Dermis microvascular lymphatic vessel endothelial cell (primary cell): ENCODE data around the gene ACSL6. TPM values are rescaled to one million over a fixed set of nuclear protein-coding genes. Genes with fewer than 3 reads are reported as not detected.

ENCODE experiments used
- DNase-seq, 2 donors: peaks; one replicate each; pipeline versions ENCODE4 v3.0.0 to v3.0.0-alpha.2; 2010; ENCODE audit warnings: low read depth in 2 of 2
- total RNA-seq: library from RNA; depleted of rRNA; stranded (reverse); fragments of >200 nt; gene quantifications from 2 replicates; pipeline ENCODE4 v1.2.1, GENCODE V29; 2014

ACSL6 gene
- total RNA-seq, 1 donor from 2014 or later, result 0.77 TPM

DNA sequence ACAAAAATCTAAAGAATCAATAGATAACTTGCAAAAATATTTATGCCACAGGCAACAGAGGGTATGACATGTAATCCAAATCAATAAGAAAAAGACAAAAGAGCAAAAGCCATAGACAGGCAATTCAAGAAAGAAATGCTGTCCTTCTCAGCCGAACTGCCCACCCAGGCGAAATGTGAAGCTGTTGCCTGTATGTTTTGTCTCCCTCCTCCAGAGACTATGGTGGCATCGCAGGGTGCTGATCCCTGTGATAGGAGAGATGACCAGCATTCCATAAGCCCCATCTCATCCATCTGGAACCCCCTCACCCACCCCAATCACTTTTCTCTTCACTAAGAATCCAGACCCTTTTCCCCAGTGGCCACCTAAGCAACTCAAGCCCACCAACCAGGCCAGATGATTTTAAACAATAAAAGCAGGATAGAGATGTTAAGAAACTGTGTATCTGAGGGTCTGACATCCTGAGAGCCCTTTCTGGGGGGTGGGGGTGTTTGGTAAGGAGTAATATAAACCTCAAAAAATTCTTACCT lies 5.3 kb upstream of the ACSL6 start:
- DNase-seq, result no peak

DNA sequence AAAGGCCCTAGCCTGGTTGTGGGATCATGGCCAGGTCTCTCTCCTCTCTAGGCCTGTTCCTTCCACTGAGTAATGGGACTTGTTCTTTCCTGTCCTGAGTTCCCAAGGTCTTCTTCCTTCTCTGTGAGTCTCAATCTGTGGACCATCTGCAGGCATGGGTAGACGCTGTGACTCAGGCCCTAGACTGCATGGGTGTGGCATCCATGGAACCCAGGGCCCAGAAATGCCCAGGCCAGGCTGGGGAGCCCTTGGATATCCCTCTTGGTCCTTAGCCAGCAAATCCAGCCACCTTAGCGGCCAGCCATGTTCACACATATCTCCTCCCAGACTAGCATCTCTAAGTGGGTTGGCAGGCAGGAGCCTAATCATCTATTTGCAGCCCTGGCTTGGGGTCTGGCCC lies 2.3 kb upstream of the ACSL6 start:
- DNase-seq, result no peak

DNA sequence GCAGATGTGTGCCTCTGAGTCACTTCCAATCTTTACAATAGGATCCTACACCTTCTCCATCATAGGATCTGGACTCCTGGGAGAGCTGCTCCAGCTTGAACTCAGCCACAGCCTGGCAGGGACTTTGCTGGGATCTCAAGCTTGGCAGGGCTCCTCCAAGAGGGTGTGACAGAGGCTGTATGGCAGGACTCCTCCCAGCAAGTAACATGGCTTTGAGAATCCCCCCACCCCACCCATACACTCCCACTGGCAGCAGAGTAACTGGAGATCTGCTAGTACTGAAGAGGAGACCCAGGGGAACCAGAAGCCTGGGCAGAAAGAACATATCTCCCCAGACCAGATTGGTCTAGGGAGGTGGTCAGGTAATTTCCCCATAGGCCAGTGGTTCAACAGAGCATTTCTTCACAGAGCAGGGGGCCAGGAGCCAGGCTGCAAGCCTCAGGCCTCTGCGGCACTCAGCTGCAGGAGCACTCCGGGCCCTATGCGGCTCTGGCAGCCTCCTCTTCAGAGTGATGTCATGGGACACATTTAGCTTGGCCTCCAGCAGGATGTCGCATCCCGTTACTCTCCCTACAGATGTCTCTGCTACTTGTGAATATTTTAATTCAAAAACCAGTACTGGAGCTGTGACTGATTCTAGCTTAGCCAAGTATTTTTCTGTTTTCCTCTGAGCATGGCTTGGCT lies 1.7 kb upstream of the ACSL6 start:
- no peak for DNase-seq

DNA sequence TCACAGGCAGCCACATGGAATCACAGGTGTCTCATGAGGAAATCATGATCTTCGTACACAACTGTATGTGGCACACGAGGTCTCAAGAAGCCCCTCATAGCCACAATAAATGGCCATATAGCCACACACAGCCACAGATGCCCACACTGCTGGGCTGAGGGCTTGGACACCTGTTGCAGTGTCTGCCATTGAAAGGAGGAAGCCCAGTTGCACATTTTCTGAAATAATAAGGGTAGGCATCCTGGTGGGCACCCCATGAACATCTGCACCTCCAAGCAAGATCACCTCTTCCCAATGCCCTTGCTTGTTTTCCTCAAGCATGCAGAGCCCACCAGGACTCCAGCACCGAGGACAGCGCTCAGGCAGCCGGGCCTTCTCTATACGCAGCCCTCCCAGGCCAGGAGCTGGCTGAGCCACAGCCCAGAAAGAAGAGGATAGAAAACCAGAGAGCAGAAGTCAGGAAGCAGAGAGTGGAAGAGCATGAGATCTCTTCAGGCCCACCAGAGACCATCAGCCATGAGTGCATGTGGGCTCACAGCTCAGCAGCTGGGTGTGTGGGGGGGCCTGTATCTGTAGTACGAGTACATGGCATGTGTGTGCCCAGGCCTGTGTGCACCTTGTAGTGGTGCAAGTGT lies 1.0 kb upstream of the ACSL6 start:
- peak; percentile 36 to 75 for DNase-seq

DNA sequence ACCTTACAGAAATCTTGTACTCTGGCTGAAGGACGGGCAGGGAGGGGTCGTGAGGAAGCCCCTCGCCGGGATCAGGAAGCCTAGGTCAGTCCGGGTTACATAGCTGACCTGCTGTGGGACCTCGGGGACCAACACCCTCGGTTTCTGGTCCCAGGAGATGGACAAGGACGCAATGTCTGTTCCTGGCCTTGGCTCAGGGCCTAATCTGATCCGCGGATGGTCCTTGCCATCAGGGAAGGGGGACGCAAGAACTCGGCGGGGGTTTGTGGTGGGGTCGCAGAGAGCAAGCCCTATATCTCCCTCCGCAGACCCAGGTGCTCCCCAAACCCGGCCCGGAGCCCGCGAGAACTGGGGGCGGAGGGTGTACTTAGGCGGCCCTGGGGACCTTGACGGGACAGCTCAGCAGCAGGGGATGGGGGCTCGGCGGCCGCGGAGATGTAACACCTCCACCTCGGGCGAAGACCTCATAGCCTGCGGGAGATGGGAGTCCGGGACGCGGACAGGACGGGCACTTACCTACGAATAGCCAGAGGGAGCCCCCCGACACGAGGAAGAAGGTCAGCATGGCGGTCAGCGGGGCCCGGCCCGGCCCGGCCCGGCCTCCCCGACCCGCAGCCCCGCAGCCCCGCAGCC lies 353 bp downstream of the ACSL6 start:
- no peak for DNase-seq

DNA sequence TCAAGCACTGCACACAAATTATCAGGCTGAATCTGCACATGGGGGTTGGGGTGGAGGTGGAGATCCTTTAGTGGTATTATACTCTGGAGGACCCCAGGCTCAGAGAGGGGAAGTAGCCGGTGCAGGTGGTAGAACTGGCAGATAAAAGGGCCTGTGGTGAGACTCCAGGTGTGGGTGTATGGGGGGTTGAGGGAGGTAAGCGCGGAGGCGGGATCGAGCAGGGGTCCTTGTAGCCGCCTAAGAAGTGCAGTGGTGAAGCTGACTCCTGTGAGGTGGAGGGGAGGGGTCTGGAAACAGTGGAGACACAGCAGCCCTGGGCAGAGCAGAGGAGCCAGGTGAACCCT lies 841 bp downstream of the ACSL6 start:
- no peak for DNase-seq

DNA sequence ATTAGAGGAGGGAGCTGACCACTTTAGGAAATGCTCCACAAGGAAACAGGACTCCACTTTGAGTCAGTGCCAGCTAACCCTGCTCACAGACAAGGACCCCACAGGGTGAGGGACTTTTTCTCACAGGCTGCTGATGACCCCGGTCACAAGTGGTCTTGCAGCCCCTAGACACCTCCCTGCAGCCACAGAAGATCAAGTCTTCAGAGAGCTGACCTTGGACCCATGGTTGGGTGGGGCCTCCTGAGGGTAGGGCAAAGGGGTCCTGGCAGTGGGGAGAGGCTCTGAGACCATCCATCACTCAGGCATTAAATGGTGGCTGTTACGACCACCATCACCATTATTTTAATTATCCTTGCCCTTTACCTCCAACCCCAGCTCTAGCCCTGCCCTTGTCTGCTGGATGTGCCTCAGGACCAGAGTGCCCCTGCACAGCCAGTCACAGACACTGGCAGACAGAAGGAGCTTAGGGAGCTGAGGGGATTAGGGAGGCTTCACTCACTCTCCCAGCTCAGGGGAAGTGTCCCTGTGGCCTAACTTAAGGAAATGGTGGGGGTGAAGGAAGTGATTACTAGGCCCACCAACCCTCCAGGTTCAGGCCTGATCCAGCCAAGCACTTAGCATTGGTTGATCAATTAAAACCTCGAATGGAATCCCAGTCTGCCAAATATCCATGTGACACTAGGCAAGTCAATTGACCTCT lies 1.6 kb downstream of the ACSL6 start:
- no peak for DNase-seq

DNA sequence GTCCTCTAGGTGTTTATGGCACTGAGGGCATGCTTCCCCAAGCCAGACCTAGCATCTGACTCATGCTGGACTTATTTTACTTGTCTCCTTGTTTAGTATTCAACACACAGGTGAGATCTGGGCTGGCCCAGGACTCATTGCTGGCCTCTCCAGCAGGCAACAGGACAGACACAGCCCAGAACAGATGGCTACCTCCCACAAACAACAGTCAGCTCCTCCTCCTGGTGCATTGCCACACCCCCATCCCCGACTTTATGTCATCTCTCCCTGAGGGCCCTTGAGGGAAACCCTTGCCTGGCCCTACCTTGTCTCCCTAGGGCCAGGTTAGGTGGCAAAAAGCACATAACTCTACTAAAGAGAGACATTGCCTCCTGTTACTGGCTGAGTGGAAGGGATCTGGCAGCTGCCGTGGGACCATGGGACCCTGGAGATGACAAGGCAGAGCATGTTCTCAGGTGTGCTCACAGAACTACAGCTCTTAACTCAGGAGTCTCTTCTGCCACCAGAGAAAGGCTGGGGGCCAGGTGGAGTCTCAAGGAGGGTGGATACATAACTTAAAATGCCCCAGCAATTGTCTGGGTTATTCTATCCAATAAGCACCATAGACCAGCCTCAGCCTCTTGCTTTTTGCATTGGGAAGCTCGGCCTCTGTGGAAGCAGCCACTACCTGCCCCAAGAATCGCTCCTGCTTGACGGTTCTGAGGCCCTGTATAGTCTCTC lies 2.3 kb downstream of the ACSL6 start:
- DNase-seq, result no peak

DNA sequence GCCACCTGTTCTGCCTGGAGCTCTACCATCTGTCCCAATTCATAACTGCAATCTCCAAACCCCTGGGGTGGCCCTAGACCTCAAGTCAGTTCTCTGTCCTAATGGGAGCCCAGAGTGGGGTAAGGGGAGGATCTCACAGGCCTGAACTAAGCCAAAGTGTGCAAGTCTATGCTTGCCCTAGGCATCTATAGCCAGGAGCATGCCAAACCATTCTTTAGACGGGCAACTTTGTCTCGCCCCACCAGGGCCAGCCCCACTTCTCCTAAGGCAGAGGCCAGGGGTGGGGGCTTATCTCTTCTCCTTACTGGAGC lies 3.3 kb downstream of the ACSL6 start:
- DNase-seq, result no peak

DNA sequence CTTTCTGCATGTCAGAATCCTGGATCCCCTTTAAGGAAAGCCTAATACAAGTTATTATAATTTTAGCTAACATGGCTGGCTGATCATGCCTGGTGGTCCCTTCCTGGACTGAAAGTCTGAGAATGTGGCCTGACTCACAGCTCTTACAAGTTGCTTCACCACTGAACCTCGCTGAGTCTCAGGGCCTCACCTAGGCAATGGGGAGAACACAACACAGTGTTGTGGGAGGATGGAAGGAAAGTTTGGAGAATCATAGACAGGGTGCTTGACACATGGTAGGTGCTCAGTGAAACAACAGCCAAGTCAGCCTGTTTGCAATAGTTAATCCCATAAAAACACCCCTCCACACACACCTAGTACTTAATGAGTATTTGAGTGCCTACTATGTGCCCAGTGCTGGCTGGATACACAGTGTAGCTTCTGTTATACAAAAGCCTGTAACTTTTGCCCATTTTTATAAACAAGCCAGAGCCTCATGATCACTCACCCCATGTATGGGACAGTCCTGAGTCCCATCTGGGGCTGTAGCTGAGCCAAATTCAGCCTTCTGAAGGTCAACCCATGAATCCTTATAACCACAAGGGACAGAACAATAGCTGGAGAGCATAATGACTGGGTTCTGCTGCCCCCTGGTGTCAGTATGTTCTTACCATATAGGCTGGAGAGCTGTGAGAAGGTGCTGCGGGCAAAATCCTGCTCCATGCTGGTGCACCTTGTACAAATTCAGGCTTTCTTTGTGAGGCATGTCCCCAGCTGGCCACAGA lies 3.9 kb downstream of the ACSL6 start:
- peak; percentile 70 to 86 for DNase-seq

DNA sequence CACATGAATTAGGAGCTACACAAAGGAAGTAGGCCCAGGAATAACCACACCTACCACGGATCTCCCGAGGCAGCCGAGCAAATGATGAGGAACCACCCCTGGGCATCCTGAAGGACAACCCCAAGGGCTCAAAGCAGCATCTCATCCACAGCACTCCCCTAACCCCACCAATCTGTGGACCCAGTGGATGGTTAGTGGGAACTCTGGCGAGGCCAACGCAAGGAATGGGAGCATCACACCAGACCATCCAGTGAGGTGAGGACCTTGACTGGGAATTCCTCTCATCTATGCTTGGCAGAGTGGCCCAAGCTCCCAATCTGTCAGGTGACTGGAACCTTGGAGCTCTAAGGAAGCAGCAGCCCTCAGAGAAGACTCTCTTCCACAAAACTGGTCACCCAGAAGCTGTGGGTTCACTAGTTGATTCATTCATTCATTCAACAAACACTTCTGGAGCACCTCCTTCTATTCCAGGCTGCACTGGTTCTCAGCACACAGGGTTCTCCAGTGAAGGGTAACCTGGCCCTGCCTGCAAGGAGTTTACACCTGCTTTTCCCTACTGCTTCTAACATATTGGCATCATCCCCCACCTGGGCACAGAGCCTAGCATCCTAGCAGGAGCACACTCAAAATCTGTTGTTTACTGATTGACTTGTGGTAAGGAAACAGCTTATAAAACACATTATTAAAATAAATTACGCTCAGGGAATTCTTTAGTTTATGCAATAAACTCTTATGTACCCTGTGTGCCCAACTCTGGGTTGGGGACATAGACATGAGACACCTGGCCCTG lies 4.9 kb downstream of the ACSL6 start:
- DNase-seq, result no peak

DNA sequence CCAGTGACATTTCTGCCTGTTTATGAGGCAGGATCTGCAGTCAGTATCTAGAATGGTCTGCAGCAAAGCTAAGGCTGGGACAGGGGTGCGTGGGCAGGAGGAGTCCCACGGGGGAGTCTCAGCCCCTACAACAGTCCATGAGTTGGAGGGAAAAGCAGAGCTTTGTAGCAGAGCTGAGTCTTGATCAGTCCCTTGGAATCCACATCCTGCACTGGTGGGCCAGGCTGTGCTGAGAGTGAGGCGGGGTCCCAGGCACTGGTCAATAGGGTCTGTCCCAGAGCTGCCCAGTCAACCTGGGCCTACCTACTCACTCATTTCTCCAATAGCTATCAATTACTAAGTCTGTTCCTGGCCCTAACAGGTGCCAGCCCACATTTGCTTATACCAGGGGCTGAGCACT lies 5.9 kb downstream of the ACSL6 start:
- DNase-seq, result no peak

DNA sequence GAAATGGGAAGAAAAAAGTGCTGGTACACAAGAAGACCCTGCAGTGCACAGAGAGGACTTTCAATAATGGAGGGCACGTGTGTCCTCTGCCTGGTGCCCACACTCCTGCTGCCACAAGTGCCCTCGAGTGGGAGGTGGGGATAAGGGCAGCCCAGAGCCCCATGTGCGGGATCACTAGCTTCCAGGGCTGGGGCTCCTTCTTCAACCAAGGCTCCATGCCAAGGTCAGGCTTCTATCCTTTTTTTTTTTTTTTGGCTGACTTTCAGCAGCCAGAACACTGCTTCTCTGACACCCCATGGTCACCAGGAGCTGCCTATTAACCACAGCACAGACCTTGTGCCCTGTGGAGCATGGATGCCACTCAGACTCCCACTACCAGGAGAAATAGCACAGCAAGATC lies 7.5 kb downstream of the ACSL6 start:
- no peak for DNase-seq

DNA sequence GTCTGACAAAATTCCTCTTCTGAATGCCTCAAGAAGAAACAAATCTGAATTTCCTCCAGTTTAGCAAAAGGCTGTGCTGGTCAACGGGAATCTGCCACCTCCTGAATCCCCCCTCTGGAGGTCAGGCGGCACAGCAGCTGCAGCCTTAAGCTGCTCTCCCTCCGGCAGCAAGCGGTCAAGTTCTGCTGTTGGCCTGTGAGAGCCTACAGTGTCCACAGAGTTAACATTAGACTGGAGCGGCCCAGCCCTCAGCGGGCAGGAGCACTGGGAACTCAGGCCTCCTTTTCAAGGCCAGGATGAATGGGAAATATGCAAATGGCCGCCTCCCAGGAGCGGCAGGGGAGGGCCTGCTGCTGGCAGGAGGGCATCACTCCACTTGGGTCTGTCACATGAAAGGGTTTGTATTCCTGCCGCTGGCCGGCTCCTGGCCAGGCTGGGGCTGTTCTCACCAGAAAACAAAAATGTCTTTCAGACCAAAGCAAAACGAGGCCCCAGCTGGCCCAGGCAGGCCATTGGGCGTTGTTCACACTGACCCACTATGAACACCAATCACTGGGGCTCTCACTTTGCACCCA lies 8.2 kb downstream of the ACSL6 start:
- no peak for DNase-seq

DNA sequence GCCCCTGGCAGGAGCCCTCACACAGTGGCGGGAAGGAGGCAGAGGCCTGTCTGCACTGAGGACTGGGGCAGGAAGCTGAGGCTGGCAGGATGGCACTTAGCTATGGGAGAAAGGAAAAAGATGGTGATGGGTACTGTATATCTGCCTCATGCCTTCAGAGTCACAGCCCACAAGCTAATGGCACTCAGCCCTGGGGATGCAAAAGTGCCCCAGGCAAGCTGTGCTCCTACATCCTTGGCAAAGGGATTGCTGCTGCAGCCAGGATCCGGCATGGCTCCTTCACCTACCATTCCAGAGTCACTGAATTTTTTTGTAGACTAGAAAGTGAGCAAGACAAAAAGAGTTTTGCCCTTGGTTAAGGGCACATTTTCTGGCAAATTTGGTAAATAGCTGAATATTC lies 8.7 kb downstream of the ACSL6 start:
- DNase-seq, result no peak

DNA sequence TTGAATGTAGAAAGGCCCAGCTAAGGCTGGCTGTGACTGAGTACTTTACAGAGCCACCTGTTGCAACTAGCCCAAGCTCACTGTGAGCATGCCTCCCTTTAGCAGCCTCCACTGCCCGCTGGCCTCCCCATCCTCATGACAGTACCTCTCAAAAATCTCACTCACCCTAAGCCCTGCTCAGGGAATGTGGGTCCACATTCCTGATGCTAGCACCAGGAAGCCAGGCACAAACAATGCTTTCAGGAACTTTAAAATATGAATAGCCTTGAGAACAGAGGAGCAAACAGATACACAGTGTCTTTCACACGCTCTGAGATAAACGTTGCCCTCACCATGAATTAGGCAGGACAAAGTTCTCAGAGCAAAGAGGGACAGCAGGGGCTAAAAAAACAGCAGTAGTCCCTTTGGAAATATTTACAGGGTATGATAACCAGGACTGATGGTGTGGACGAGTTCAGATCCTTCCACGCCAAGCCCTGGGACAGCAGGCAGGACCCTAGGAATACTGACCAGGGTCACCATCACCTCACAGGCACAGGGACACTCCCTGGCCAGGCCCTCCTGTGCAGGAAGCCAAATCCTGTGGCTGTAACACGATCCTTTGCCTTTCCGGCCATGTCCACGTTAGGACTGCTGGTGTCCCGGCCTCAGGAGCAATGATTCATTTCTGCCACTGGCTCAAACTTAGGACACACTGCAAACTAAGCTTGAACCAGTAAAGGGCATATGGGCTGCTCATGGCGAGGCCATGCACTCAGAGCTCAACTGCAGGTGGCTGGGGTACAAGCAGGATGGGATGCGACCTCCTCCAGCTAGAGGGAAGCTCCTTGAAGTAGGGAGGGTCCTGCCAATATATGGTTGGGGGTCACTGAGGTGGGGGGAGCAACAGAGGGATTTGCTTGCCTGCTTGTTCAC lies 9.6 kb downstream of the ACSL6 start:
- DNase-seq, result peak; percentile 64 to 71

DNA sequence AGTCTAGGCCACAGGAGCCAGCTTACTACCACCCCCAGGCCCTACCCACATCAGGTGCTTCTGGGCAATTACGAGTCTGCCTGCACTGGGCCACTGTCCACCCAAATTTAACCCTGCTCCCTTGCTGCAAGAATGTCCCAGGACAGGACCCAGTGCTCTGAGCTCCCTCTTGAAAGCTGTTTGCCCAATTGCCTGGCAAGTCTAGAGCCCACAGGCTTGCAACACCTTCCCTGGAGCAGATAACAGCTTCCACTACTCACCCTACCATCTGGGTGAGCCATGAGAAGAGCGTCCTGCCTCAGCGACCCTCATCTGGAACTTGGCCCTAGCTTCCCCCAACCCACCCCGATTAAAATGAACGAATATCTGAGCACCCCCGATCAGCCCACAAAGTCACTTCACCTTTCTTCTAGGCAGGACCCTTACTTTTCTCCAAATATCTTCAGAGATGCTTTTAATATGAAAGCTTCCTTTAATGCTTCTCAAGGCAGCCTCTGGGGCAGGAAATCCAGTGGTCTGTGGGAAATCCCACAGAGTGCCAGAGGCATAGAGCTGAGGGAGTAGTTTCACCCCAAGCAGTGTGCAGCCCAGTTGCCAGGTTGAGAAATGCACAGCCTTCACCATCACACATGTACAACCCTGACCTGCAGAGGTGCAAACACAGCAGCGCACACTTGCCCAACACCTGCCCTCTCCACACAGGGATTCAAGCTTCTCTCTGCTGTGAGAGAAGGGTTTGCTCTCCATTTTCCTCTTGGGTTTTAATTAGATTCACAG lies 10.6 kb downstream of the ACSL6 start:
- DNase-seq, result no peak

DNA sequence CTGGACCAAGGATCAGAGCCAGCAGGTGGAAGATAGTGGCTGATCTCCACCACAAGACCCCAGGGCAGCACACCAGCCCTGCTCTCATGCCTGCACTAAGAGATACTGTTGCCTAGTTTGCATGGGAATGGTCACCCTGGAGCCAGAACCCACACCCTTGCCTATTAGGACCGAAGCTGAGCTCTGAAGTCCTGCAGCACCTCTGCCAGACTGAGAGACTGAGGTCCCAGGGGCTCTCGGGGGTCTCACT lies 11.3 kb downstream of the ACSL6 start:
- no peak for DNase-seq
